SU-DHL-6 (cell line): Measurements from ENCODE around the gene PPTC7.
"Not testable (repeated sequence)": the region's sequence is repeated elsewhere in the genome, so short reads cannot be mapped to it uniquely, and the experiment has no call there.

Source experiments
- CTCF ChIP-seq: fragments of 200-600 bp; sonication (generic); IDR thresholded peaks from one replicate; pipeline ENCODE4 v1.5.1; 2017; ENCODE audit warnings: antibody characterized with exemption, mild to moderate bottlenecking, low read length, moderate library complexity; ENCODE audit not compliant: insufficient read depth, poor library complexity, severe bottlenecking
- EZH2phosphoT487 ChIP-seq: fragments of 200-600 bp; sonication (generic), shearing (Covaris generic); conservative IDR thresholded peaks from 2 replicates; pipeline ENCODE4 v1.6.1; 2018; ENCODE audit warnings: mild to moderate bottlenecking, antibody characterized with exemption, low read length, moderate library complexity, mixed read lengths

GRCh38 chr12:110562386-110562785 lies 20.7 kb downstream of the PPTC7 start:
- not testable (repeated sequence) for TF ChIP-seq CTCF, EZH2phosphoT487
